ENCODE results near the gene HLA-G. TPM values are rescaled to one million over a fixed set of nuclear protein-coding genes. Genes with fewer than 3 reads are reported as not detected.
A peak's percentile ranks its signal among the peaks of the same experiment; 100 is the strongest.

Gene HLA-G
- total and polyA plus RNA-seq, 9 of the 15 experiments (the other 6 are each of a cell fraction or from before 2014, with no cell fraction given): 0.13 TPM; not detected in 8

- TF ChIP-seq, protein P1, sequence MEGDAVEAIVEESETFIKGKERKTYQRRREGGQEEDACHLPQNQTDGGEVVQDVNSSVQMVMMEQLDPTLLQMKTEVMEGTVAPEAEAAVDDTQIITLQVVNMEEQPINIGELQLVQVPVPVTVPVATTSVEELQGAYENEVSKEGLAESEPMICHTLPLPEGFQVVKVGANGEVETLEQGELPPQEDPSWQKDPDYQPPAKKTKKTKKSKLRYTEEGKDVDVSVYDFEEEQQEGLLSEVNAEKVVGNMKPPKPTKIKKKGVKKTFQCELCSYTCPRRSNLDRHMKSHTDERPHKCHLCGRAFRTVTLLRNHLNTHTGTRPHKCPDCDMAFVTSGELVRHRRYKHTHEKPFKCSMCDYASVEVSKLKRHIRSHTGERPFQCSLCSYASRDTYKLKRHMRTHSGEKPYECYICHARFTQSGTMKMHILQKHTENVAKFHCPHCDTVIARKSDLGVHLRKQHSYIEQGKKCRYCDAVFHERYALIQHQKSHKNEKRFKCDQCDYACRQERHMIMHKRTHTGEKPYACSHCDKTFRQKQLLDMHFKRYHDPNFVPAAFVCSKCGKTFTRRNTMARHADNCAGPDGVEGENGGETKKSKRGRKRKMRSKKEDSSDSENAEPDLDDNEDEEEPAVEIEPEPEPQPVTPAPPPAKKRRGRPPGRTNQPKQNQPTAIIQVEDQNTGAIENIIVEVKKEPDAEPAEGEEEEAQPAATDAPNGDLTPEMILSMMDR (IDR thresholded peaks at IDR 0.05 in 2 of 3, conservative IDR thresholded peaks at IDR 0.05 in 1 of 3; ENCODE audit: insufficient read depth in 2 of 3, low read depth in 1 of 3, low read length in 3 of 3): no peak
- TF ChIP-seq POLR2H (tag; IDR thresholded peaks at IDR 0.05; ENCODE audit: low read depth): no peak
- no peak for TF ChIP-seq PHF20 (IDR thresholded peaks at IDR 0.05; ENCODE audit: partially characterized antibody)
- TF ChIP-seq ZNF133 (CRISPR knock-in tag; IDR thresholded peaks at IDR 0.05): no peak
- TF ChIP-seq, protein P2, sequence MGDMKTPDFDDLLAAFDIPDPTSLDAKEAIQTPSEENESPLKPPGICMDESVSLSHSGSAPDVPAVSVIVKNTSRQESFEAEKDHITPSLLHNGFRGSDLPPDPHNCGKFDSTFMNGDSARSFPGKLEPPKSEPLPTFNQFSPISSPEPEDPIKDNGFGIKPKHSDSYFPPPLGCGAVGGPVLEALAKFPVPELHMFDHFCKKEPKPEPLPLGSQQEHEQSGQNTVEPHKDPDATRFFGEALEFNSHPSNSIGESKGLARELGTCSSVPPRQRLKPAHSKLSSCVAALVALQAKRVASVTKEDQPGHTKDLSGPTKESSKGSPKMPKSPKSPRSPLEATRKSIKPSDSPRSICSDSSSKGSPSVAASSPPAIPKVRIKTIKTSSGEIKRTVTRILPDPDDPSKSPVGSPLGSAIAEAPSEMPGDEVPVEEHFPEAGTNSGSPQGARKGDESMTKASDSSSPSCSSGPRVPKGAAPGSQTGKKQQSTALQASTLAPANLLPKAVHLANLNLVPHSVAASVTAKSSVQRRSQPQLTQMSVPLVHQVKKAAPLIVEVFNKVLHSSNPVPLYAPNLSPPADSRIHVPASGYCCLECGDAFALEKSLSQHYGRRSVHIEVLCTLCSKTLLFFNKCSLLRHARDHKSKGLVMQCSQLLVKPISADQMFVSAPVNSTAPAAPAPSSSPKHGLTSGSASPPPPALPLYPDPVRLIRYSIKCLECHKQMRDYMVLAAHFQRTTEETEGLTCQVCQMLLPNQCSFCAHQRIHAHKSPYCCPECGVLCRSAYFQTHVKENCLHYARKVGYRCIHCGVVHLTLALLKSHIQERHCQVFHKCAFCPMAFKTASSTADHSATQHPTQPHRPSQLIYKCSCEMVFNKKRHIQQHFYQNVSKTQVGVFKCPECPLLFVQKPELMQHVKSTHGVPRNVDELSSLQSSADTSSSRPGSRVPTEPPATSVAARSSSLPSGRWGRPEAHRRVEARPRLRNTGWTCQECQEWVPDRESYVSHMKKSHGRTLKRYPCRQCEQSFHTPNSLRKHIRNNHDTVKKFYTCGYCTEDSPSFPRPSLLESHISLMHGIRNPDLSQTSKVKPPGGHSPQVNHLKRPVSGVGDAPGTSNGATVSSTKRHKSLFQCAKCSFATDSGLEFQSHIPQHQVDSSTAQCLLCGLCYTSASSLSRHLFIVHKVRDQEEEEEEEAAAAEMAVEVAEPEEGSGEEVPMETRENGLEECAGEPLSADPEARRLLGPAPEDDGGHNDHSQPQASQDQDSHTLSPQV (IDR thresholded peaks at IDR 0.05): no peak
- no peak for TF ChIP-seq XRCC4 (IDR thresholded peaks at IDR 0.05; ENCODE audit: extremely low read depth, insufficient read depth, insufficient read length)
- TF ChIP-seq MYC (IDR thresholded peaks at IDR 0.05; ENCODE audit: low read depth, low read length): no peak
- TF ChIP-seq MYC (CRISPR knock-in tag; IDR thresholded peaks at IDR 0.05; ENCODE audit: borderline replicate concordance, low read depth): 0 out of 2 replicates have a peak, but pooled peaks have one; percentile 36
- no peak for TF ChIP-seq NUFIP1 (IDR thresholded peaks at IDR 0.05; ENCODE audit: partially characterized antibody)
- TF ChIP-seq NFE2L1 (tag; IDR thresholded peaks at IDR 0.05; ENCODE audit: borderline replicate concordance, low read depth): no peak
- TF ChIP-seq ZNF695 (CRISPR knock-in tag; IDR thresholded peaks at IDR 0.05): no peak
- TF ChIP-seq, protein P3, sequence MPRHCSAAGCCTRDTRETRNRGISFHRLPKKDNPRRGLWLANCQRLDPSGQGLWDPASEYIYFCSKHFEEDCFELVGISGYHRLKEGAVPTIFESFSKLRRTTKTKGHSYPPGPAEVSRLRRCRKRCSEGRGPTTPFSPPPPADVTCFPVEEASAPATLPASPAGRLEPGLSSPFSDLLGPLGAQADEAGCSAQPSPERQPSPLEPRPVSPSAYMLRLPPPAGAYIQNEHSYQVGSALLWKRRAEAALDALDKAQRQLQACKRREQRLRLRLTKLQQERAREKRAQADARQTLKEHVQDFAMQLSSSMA (CRISPR knock-in tag; IDR thresholded peaks at IDR 0.05): no peak
- TF ChIP-seq MTA3 (IDR thresholded peaks at IDR 0.05; ENCODE audit: borderline replicate concordance): no peak
- TF ChIP-seq CBFA2T3 (IDR thresholded peaks at IDR 0.05): peak; percentile 48
- TF ChIP-seq PURB (CRISPR knock-in tag; IDR thresholded peaks at IDR 0.05; ENCODE audit: low read depth): no peak
- peak; percentile 69; the same call in 1 of the 2 replicates for TF ChIP-seq ZNF175 (CRISPR knock-in tag; IDR thresholded peaks at IDR 0.05; ENCODE audit: low read depth)
- no peak for TF ChIP-seq MTA1 (IDR thresholded peaks at IDR 0.05; ENCODE audit: borderline replicate concordance)
- TF ChIP-seq ZNF449 (CRISPR knock-in tag; IDR thresholded peaks at IDR 0.05): no peak
- no peak for TF ChIP-seq MEF2A (IDR thresholded peaks at IDR 0.05; ENCODE audit: control insufficient read depth, low read depth, low read length)
- TF ChIP-seq POLR2A (conservative IDR thresholded peaks at IDR 0.05): peak; percentile 70
Observed at GRCh38 chr6:29814379-29815117, 13.1 kb upstream of the HLA-G start (continued).
